Keratinocyte (primary cell): Measurements from ENCODE around the gene APBB1.

ENCODE experiments used
- EZH2 ChIP-seq: IDR thresholded peaks from one replicate; pipeline ENCODE4 v1.6.1; 2012; ENCODE audit warnings: inconsistent platforms, mild to moderate bottlenecking, low read length, moderate library complexity
- TF ChIP-seq, protein P1 (sequence below), 3 experiments: IDR thresholded peaks in 1 of 3; conservative IDR thresholded peaks in 1 of 3; optimal IDR thresholded peaks in 1 of 3; 2 replicates in 2 of 3; 3 replicates in 1 of 3; pipeline versions ENCODE3 to v1.5.1; 2011; ENCODE audit warnings: low read length in 3 of 3, mild to moderate bottlenecking in 3 of 3, moderate library complexity in 2 of 3, control low read depth in 1 of 3, inconsistent platforms in 1 of 3; ENCODE audit not compliant: insufficient read depth in 2 of 3; ENCODE audit errors: extremely low read depth in 1 of 3

DNA sequence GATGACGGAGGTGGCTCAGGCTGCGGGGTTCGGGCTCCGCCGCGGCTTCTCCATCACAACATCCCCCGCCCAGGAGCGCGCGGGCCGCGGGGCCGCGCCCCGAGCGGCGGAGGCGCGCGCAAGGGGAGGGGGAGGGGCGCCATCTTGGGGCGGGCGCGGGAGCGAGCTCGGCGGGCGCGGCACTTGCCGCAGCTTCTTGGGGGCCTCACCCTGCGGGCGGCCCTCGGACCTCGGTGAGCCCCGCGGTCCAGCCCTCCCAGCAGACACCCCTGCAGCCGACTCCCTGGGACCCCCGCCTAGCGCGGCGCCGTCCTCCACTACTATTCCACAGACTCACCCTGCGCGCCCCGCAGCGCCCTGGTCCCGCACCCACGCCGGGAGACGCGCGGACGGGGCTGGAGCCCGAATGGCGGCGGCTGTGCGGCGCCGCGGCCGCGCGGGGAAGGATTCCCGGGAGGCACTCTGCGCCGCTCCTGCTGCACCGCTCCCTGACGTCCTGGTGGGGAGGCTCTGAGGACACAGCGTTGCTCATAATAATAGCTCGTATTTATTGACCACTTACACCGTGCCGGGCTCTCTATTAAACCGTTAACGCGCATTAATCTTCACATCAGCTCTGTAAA lies at the start of gene APBB1:
- TF ChIP-seq, protein P1, sequence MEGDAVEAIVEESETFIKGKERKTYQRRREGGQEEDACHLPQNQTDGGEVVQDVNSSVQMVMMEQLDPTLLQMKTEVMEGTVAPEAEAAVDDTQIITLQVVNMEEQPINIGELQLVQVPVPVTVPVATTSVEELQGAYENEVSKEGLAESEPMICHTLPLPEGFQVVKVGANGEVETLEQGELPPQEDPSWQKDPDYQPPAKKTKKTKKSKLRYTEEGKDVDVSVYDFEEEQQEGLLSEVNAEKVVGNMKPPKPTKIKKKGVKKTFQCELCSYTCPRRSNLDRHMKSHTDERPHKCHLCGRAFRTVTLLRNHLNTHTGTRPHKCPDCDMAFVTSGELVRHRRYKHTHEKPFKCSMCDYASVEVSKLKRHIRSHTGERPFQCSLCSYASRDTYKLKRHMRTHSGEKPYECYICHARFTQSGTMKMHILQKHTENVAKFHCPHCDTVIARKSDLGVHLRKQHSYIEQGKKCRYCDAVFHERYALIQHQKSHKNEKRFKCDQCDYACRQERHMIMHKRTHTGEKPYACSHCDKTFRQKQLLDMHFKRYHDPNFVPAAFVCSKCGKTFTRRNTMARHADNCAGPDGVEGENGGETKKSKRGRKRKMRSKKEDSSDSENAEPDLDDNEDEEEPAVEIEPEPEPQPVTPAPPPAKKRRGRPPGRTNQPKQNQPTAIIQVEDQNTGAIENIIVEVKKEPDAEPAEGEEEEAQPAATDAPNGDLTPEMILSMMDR (optimal IDR thresholded peaks at IDR 0.05 in 1 of 3, IDR thresholded peaks at IDR 0.05 in 1 of 3, conservative IDR thresholded peaks at IDR 0.05 in 1 of 3; ENCODE audit: extremely low read depth in 1 of 3, insufficient read depth in 2 of 3, low read length in 3 of 3): peak in 1 of 3 experiments; percentile 34
- no peak for TF ChIP-seq EZH2
